GM19043 (cell line): ENCODE measurements around the gene LIF.
"Not testable (repeated sequence)": the region's sequence is repeated elsewhere in the genome, so short reads cannot be mapped to it uniquely, and the experiment has no call there.

Source experiments
- ATAC-seq: cut with Tn5 transposase; IDR thresholded peaks from one replicate; pipeline ENCODE4 v1.9.1; 2021; ENCODE audit warnings: low read depth; ENCODE audit not compliant: unreplicated experiment

Gene LIF

DNA sequence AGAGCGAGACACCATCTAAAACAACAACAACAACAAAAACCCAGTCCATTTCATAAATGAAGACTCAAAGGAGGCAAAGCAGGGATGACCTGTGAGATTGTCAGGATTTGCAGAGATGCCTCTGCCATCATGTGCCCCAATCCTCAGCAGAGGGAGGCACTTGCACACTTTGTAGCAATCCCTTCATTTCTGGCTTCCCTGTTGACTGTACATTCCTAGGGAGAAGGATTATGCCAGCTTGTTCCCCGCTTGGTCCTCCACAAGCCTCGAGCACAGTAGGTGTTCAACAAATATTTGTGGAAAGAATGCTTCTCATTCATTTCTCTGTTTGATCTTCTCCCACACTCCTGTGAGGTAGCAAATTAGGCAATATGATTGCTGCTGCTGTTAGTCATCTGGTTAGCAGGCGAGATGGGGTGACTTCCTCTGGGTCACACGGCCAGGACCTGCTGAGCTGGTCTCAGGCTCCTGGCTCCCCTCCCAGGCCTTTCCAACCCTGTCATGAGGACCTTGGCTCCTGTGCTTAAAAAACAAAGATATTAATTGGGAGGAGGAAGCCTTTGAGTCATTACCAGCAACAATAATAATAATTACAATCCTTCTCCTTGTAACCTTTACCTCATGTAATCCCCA is 34.1 kb downstream of the LIF start:
- no peak for ATAC-seq

DNA sequence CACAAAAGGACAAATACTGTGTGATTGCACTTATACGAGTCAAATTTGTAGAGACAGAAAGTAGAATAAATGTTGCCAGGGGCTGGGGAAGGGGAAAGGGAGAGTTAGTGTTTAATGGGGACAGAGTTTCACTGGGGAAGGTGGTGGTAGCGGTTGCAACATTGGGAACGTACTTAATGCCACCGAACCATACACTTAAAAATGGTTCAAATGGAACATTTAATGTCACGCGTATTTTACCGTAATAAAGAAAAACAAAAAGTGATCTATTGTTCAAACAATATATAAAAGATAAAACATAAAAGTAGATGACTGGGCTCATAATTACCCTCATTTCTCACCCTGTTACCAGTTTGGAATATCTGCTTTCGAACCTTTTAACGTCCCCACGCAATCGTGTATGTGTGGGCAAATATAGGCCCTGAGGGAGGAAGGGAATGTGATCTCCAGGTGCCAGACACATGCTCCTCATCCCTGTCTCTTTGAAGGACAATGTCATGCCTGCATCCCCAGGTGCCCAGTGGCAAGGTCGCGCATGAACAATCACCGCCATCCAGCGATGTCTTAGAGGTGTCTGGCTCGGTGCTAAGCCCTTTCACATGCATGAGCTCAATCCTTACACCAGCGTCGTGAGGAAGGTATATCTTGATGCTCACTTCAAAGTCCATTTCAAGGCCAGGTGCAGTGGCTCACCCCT is 35.3 kb downstream of the LIF start:
- ATAC-seq: no peak

DNA sequence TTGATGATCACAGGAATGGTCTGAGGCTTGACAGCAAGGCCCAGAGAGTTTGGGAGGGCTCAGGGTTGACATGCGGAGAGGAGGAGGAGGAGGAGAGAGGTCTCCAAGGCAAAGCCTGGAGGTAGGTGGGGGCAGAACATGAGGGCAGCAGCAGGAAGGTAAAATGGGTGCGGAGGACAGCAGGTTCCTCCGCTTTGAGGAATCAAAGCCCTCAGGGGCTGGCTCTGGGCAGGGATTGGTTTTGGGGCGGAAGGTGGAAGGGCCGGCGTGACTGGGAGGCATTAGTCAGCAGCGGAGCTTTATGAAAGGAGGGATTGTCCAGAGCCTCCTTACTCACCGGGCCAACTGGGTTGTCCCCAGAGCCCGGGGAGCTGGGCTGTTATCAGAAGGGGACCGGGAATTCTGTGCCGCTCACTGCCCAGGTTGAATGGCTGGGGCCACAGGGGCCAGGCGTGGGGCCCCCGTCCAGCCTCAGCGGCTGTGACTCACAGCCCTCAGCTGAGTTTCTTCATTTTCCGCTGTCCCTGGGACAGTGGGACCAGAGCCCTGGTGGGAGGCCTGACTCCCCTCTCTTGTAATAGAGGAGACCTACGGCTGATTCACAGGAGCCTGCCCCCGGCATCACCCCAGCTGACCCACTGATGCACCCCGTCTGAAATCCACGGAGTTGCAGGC is 36.2 kb downstream of the LIF start:
- ATAC-seq: no peak

DNA sequence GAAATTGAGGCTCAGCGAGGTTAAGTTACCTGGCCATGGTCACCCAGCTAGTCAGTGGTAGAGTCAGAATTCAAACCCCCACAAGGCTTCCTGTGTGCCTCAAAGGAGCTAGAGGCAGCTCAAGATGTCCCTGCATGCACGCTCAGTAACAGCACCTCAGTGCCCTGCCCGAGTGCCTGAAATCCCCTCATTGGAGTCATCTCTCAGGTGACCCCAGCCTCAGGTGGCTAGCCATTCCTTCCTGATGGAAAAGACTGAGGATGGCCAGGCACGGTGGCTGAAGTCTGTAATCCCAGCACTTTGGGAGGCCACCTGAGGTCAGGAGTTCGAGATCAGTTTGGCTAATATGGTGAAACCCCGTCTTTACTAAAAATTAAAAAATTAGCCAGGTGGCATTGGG is 36.9 kb downstream of the LIF start:
- no peak for ATAC-seq

DNA sequence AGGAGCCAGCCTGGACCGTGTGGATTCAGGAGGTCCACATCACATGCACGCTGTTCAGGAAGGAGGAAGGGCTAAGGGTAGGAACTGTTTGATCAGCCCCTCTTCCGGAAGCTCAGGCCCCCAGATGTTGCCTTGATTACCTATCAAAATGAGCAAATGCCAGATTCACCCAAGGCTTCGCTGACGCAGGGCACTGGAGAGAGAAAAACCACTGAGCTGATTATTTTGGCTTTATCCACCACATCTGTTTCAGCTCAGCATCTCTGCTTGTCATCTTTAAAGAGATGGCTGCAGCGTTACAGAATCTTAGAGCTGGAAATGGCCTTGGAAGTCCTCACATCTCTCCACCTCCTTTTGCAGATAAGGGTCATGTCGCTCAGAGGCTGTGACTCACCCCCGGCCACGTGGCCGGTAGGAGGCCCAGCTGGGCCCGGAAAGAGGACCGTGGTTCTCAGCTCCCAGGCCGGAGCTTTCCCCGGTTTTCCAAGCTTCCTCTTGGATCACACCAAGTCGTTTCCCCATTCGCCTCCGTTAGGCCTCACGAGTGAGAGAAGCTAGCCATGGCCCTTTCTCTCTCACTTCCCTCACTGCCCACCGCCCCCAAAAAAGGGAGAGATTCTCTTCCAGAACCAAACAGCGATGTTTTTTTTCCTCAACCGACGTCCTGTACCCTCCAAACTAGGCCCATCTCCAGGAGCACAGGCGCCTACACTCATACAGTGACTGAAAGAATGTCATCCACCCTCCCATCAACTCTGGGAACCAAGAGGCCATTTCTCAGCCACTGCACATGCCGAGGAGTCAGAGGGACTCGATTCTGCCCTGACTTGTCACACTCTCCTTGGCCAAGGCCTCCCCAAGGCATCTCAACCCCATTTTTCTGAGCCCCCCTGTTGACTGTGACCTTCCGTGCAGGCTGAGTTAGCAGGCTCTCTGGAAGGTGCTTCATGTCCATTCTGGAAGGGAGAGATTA is 37.6 kb downstream of the LIF start:
- no peak for ATAC-seq

DNA sequence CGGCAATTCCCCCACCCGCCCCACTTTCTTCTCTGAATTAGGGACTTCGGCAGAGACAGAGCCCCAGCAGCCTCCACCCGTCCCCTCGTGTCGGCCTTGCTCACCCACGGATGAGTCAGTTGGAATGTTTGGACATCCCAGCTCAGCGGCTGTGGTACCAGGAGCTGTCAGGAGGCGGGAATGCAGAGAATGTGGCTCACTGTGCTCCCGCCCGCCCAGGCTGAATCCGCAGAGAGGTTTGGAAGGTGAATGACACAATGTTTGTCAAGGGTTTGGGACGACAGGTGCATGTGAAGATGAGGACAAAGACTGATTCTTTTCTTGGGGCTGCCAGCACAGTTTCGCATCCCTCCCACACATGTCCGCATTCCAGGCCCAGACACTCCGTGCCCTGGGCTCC is 39.6 kb downstream of the LIF start:
- no peak for ATAC-seq

DNA sequence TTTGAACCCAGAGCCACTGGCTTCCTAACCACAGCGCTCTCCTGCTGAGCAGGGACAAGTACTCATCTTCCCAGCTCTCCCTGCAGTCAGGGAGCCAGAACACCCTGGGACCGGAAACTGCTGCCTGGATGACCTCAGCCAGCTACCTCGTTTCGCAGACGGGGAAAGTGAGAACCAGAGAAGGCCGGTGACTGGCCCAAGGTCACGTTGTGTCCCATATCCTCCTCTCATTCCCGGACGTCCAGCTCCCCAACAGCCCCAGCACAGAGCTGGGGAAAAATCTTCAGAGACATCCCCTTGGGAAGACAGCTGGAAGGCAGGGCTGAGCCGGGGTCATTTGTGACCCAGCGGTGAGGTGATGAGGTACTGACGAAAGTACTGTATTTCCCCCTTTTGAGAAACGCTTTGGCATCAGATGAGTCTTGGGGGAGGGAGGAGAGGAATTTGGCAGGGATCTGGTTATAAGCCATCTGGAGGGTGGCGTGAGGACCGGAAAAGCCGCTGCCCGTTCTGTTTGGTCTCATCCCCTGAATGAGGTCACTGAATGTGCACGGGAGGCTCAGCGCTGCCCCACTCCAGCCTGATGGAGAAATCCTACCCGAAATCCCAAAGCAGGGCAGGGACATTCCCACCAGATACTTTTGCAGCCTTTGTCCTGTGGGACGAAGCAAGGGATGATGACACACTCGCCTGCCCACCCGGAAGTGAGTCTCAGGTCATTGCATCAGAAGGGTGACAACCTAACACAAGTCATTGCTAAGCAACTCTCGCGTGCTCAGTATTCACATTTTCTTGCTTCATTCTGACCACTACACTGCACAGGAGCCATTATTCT is 41.1 kb downstream of the LIF start:
- ATAC-seq: no peak

DNA sequence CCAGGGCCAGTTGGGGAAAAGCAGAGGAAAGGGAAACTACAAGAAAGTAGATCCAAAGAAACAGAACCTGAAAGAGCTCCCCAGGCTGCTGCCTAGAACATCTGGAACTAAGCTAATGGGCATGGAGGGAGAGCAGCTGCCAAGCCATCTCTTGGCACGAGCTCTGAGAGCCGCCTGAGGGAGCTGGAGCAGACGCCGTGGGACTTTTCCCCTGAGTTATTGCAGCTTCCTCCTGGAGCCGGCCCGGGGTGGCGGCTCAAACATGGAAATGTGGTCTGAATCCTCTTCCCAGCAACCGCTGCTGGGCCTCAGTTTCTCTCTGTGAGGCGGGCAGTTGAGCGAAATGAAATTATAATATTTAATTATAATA is 41.8 kb downstream of the LIF start:
- ATAC-seq: no peak

DNA sequence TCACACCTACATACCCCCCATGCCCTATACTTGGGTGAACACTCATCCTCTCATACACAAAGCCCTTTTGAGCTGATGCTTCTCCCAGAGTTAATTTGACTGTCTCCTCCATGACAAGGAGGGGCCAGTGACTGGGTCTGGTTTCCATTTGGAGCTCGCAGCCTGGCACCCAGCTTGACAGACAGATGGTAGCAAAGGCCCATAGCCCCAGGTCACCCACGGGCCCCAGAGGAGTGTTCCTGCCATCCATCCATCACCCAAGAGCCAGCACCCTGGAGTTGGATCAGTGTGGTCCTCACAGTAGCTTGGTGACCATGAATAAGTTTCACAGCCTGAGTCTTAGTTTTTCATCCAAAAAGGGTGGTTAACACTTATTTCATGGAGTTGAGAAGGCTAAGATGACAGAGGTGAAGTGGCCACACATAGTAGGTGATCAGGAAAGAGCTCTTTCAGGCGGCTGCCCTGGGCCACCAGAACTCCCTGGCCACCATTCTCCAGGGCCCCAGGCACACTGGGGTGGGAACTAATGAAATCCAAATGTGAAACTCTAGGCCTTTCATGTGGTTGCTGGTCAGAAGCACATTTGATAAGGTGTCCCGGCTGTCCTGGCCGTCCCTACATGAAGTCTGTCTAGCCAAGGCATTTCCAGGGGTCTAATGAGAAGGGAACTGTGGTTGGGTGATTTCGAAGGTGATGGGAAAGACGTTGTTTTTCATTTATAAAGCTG is 42.4 kb downstream of the LIF start:
- ATAC-seq: no peak

DNA sequence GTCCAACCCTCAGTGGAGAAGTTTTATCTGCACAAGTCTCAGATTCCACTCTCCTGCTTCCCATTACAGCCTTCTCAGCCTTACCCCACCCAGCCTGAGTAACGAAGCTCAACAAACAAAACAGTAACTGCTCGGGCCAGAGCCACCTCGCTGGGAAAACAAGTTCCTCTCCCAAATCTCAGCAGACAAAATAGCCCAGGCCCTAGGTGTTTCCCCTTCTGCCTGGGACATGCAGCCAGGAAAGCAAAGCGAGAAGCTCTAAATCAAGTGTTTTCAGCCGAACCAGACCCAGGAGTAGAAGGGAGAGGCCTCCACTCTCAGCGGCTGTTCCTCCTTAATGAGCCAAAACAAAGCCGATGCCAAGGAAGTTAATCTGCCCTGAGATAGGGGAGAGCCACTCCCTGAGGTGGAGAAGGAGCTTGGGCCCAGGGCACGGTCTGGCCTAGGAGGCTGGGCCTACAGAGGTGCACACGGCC is 44.0 kb downstream of the LIF start:
- no peak for ATAC-seq

DNA sequence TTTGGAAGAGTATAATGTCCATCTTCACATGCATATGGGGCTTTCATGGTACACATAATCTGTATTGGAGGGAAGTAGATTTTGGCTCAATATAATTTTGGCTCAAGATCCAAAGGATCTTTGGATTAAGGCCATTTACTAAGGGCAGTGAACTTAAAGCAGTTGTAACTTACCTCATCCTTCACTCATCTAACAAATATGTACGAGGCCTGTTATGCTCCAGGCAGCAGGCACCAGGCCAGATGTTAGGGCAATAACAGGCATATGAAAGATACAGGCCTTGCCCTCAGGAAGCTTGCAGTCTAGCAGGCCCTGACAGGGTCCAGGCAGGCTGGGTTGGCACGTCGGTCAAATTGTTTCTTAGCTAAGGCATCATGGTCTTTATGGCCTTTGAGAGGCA is 44.6 kb downstream of the LIF start:
- no peak for ATAC-seq

DNA sequence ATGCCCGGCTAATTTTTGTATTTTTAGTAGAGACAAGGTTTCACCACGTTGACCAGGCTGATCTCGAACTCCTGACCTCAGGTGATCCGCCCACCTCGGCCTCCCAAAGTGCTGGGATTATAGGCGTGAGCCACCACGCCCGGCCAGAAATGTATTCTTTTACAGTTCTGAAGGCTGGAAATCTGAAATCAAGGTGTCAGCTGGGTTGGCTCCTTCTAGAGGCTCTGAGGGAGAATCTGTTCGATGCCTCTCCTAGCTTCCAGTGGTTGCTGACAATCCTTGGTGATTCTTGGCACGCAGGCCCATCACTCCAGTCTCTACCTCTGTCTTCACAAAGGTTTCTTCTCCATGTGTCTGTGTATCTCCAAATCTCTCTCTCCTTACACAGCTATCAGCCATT is 45.7 kb downstream of the LIF start:
- ATAC-seq: not testable (repeated sequence)

DNA sequence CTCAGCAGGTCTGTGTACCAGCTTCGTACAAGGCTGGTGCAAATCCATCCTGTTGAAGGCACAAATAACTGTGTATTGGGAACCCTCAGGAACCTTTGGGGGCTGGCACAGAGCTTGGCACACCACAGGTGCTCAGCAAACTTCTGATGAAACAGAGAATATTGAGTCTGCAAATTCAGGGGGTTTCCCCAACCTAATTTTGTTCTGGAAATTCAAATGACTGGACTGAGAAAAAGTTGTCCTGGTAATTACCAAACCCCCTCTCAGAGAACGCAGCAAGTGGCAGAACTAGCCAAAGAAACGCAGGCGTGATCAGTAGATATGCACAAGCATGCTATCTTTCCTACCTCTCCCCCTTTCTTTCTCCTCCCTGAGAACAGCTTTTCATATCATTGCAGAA is 47.6 kb downstream of the LIF start:
- no peak for ATAC-seq

DNA sequence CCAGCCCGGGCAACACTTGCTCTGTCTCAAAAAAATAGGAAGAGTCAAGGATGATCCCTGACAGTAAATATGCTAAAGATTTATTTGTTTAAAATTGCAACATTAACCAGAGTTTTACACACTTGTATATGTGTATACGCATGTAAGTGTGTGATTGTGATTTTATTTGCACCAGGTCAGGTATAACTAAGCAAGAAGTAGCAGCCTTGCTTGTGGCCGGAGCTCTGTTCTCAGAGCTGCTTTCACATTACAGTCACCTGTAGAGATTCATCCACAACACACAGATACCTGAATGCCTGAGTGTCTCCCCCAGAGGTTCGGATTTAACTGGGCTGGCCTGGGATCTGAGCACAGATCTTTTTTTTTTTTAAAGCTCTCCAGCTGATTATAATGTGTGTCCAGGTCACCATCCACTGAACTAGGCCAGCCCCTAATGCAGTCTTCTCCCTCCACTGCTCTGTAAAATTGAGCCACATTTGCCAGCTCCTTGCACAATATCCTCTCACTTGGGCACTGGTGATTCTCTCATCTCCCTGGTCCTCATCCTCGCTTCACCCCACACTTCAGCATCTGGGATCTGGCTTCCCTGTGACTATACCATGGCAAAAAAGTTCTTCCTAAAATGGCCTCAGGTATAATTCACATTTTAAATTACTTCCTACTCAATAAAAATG is 48.3 kb downstream of the LIF start:
- ATAC-seq: no peak

DNA sequence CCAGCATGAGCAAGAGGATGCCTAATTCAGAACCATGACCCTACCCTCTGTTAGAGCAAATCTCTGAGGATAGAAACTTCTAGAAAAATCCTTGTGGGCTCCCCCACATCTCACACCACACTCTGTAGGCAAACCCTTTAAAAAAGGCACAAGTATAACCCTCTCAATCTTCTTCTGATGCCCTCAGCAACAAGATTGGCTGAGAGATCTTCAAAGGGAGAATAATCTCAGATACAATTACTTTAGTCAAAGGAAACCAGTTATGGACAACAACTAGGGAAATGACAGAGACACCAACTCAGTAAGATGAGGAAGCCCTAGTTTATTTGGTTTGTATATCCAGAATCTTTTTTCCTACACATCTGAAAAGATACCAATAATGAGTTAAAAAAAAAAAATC is 49.2 kb downstream of the LIF start:
- no peak for ATAC-seq

DNA sequence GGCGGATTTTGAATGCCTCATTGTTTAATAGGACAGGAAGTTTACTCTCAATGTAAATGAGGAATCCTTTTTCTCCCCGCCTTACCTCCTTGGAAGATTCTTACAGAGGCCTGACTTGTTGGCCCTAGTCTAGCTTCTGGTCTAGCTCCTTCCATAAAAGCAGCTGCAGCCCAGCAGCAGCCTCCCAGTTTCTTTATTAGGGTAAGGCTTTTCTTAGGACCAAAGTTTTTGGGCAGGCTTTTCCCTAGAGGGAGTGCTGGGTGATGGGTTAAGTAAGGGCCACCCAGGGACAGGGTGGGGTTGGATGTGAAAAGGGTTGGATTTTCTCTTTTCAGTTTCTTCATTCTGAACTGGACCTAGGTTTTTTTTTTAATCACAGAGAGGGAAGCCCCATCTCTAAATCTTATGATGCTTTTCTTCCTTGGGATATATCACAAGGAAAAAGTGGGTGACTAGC is 49.7 kb downstream of the LIF start:
- no peak for ATAC-seq

DNA sequence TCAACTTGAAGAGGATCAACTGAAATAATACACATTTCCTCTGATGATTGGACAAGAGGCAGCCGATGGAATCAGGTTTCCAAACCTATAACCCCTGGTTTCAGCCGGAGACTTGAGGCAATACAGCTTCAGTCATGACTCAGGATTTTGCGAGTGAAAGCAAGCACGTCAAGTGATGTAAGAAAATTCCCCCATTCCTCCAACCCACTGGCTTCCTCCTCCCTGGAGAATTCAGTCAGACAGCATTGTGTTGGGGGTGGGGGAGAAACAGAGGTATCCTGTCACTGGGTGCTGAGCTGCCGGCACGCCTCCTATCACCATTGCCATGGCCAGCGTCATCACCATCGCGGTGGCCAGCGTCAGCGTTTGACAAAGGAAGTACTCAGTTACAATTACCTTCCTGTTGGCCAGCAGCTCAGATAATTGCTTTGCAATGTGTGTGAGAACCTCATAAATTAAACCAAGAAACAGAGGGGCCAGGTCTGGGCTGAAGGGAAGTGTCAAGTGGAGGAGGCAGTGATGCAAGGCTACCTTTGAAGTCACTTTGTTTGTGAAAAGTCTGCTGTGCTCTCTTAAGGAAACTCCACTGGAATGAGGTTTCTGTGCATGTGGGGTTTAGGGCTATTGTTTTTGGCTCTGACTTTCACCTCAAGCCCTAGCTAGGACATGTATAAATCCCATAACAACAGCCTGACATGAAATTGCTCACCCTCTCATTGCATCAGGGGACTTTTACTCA is 50.2 kb downstream of the LIF start:
- ATAC-seq: no peak
